H9 (cell line): ENCODE data around the gene OR13J1. TPM values are rescaled to one million over a fixed set of nuclear protein-coding genes. Genes with fewer than 3 reads are reported as not detected.
A peak's percentile ranks its signal among the peaks of the same experiment; 100 is the strongest.

ENCODE experiments used
- DNase-seq: peaks from one replicate; pipeline ENCODE4 v3.0.0-alpha.2; 2017
- H2AFZ ChIP-seq: one replicate; pipeline ENCODE4 v1.6.1; 2013; ENCODE audit warnings: mild to moderate bottlenecking, low read length, control low read depth, moderate library complexity
- H2AK5ac ChIP-seq: 2 replicates; pipeline ENCODE4 v1.6.1; 2013; ENCODE audit warnings: low read length, control low read depth, mixed read lengths; ENCODE audit not compliant: insufficient read length
- H2BK120ac ChIP-seq: one replicate; pipeline ENCODE4 v1.6.1; 2013; ENCODE audit warnings: low read depth, mild to moderate bottlenecking, low read length, control low read depth, inconsistent platforms; ENCODE audit not compliant: poor library complexity, severe bottlenecking
- H2BK12ac ChIP-seq: 2 replicates; pipeline ENCODE4 v1.6.1; 2013; ENCODE audit warnings: low read length, control low read depth, mixed read lengths, low read depth; ENCODE audit not compliant: insufficient read length
- H2BK15ac ChIP-seq: 2 replicates; pipeline ENCODE4 v1.6.1; 2013; ENCODE audit warnings: low read depth, low read length, control low read depth
- H2BK20ac ChIP-seq: one replicate; pipeline ENCODE4 v1.6.1; 2013; ENCODE audit warnings: low read depth, mild to moderate bottlenecking, low read length, control low read depth, inconsistent platforms; ENCODE audit not compliant: poor library complexity, severe bottlenecking
- H2BK5ac ChIP-seq: 2 replicates; pipeline ENCODE4 v1.6.1; 2013; ENCODE audit warnings: low read length, control low read depth, mixed read lengths; ENCODE audit not compliant: insufficient read length
- H3K14ac ChIP-seq: 2 replicates; pipeline ENCODE4 v1.6.1; 2013; ENCODE audit warnings: low read length, control low read depth; ENCODE audit not compliant: insufficient read depth
- H3K18ac ChIP-seq: 2 replicates; pipeline ENCODE4 v1.6.1; 2013; ENCODE audit warnings: low read depth, mild to moderate bottlenecking, mixed read lengths, low read length, control low read depth; ENCODE audit not compliant: insufficient read length
- H3K23ac ChIP-seq: 2 replicates; pipeline ENCODE4 v1.6.1; 2013; ENCODE audit warnings: low read length, control low read depth, mixed read lengths, low read depth; ENCODE audit not compliant: insufficient read length
- H3K23me2 ChIP-seq: 2 replicates; pipeline ENCODE4 v1.6.1; 2013; ENCODE audit warnings: low read depth, mild to moderate bottlenecking, mixed read lengths, low read length, control low read depth; ENCODE audit not compliant: insufficient read length, poor library complexity, severe bottlenecking
- H3K27ac ChIP-seq: 2 replicates; pipeline ENCODE4 v1.5.1; 2013; ENCODE audit warnings: low read length, control low read depth, mixed read lengths, low read depth; ENCODE audit not compliant: insufficient read length
- H3K27me3 ChIP-seq: 2 replicates; pipeline ENCODE4 v1.6.1; 2013; ENCODE audit warnings: low read length, control low read depth, inconsistent platforms; ENCODE audit not compliant: insufficient read depth
- H3K4ac ChIP-seq: 2 replicates; pipeline ENCODE4 v1.6.1; 2013; ENCODE audit warnings: low read depth, mild to moderate bottlenecking, control low read depth, inconsistent platforms, low read length, moderate library complexity
- H3K4me1 ChIP-seq: 2 replicates; pipeline ENCODE4 v1.6.1; 2013; ENCODE audit warnings: low read length, control low read depth, inconsistent platforms; ENCODE audit not compliant: insufficient read depth
- H3K4me2 ChIP-seq: 2 replicates; pipeline ENCODE4 v1.6.1; 2013; ENCODE audit warnings: low read length, control low read depth, mixed read lengths; ENCODE audit not compliant: insufficient read length, insufficient read depth
- H3K56ac ChIP-seq: 2 replicates; pipeline ENCODE4 v1.6.1; 2013; ENCODE audit warnings: low read depth, mild to moderate bottlenecking, mixed read lengths, low read length, control low read depth; ENCODE audit not compliant: insufficient read length
- H3K79me1 ChIP-seq: 2 replicates; pipeline ENCODE4 v1.6.1; 2013; ENCODE audit warnings: low read depth, mild to moderate bottlenecking, moderate library complexity, low read length, control low read depth, inconsistent platforms; ENCODE audit not compliant: insufficient read depth, poor library complexity, severe bottlenecking
- H3K79me2 ChIP-seq: 2 replicates; pipeline ENCODE4 v1.6.1; 2013; ENCODE audit warnings: low read length, control low read depth, inconsistent platforms; ENCODE audit not compliant: insufficient read depth
- H3K9ac ChIP-seq: 2 replicates; pipeline ENCODE4 v1.6.1; 2013; ENCODE audit warnings: low read length, control low read depth, mixed read lengths; ENCODE audit not compliant: insufficient read length; ENCODE audit errors: extremely low read depth
- H3K9me3 ChIP-seq: one replicate; pipeline ENCODE4 v1.6.1; 2013; ENCODE audit warnings: low read depth, low read length, inconsistent platforms; ENCODE audit not compliant: control insufficient read depth
- H3T11ph ChIP-seq: one replicate; pipeline ENCODE4 v1.6.1; 2013; ENCODE audit warnings: mild to moderate bottlenecking, low read length, control low read depth, inconsistent platforms
- H4K20me1 ChIP-seq: one replicate; pipeline ENCODE4 v1.6.1; 2013; ENCODE audit not compliant: control insufficient read depth, insufficient read length, insufficient read depth
- H4K5ac ChIP-seq: 2 replicates; pipeline ENCODE4 v1.6.1; 2013; ENCODE audit warnings: low read depth, mild to moderate bottlenecking, mixed read lengths, low read length, control low read depth; ENCODE audit not compliant: insufficient read length
- H4K8ac ChIP-seq: replicated peaks from 2 replicates; pipeline ENCODE4 v1.6.1; 2013; ENCODE audit warnings: low read length, control low read depth, mixed read lengths, low read depth; ENCODE audit not compliant: insufficient read length
- H4K91ac ChIP-seq: 2 replicates; pipeline ENCODE4 v1.6.1; 2013; ENCODE audit warnings: low read depth, mild to moderate bottlenecking, moderate library complexity, mixed read lengths, low read length, control low read depth; ENCODE audit not compliant: insufficient read length
- H3K27ac Mint-ChIP-seq, 3 experiments: 2 replicates in 2 of 3; 3 replicates in 1 of 3; pipeline ENCODE4 v1.8.0; 2020 to 2021; ENCODE audit warnings: mixed read lengths in 3 of 3, mild to moderate bottlenecking in 1 of 3, moderate library complexity in 1 of 3
- H3K27me3 Mint-ChIP-seq: 2 replicates; pipeline ENCODE4 v1.8.0; 2021; ENCODE audit warnings: low read depth, mild to moderate bottlenecking, moderate library complexity, mixed read lengths
- H3K36me3 Mint-ChIP-seq, 3 experiments: 2 replicates in 2 of 3; 3 replicates in 1 of 3; pipeline ENCODE4 v1.8.0; 2020 to 2021; ENCODE audit warnings: low read depth in 3 of 3, mixed read lengths in 3 of 3; ENCODE audit not compliant: insufficient read depth in 1 of 3
- H3K4me1 Mint-ChIP-seq, 2 experiments: 2 replicates each; pipeline ENCODE4 v1.8.0; 2020; ENCODE audit warnings: mixed read lengths in 2 of 2
- H3K4me3 Mint-ChIP-seq, 2 experiments: 2 replicates in 1 of 2; 3 replicates in 1 of 2; pipeline ENCODE4 v1.8.0; 2020 to 2021; ENCODE audit warnings: mild to moderate bottlenecking in 2 of 2, mixed read lengths in 2 of 2, moderate library complexity in 1 of 2
- H3K9me3 Mint-ChIP-seq, 2 experiments: 2 replicates in 1 of 2; 3 replicates in 1 of 2; pipeline ENCODE4 v1.8.0; 2020; ENCODE audit warnings: mild to moderate bottlenecking in 2 of 2, mixed read lengths in 2 of 2, moderate library complexity in 1 of 2
- CTCF ChIP-seq: fragments of 200-600 bp; sonication (generic); conservative IDR thresholded peaks from 3 replicates; pipeline ENCODE4 v1.8.0; 2021; ENCODE audit warnings: antibody characterized with exemption, mild to moderate bottlenecking
- WGBS: extraction: QIAGEN DNeasy Blood & Tissue Kit; methylation state at CpG from one replicate; pipeline ENCODE4 v1.1.7; 2013; ENCODE audit warnings: missing lambda C conversion rate, low lambda C conversion rate, mixed read lengths; ENCODE audit not compliant: insufficient read length; ENCODE audit errors: extremely low coverage; 5-methylcytosine and 5-hydroxymethylcytosine counted together
- total RNA-seq: library from RNA; stranded (reverse); gene quantifications from 2 replicates; pipeline ENCODE4 v1.2.1, GENCODE V29; 2021

OR13J1 gene
- total RNA-seq, 1 experiment from 2014 or later = not detected

DNA sequence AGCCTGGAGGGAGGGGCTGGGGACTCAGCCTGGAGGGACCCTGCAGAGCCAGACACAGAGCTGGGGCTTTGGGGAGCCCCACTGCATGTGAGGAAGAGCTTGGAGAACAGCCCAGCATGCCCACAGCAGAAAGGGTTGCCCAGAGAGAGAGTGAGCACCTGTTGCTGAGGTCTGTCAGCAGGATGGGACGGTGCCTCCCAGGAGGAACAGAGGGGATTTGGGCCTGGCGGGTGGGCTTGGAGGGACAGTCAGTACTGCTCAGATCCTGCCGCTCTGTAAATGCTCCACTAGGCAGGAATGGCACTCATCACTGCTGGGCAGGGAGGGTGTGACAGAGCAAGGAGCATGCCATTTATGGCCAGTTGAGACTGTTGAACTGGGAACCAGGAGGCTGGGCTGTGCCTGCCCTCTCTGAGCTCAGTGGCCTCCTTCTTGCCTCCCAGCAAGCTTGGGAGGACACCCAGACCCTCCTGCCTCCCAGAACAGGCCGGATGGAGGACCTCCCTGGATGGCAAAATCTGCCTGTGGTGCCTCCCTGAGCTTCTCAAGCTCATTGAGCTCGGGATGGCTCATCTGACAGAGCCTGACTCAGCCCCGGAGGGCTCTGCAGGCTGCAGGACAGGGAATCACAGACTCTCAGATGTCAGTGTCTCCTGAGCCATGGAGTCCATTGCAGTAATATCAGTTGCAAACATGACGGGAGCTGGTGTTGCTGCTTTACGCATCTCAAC is 35.0 kb upstream of the OR13J1 start:
- Histone ChIP-seq H3K9ac (no peak overlapping the region), H3K23ac (no peak overlapping the region), H3K79me1 (no peaks in the 10 kb centered on the region), H3K27ac (no peak overlapping the region), H2AFZ (no peak overlapping the region), H4K5ac (no peak overlapping the region), H3K18ac (no peak overlapping the region), H4K8ac (no peak overlapping the region), H2BK12ac (no peak overlapping the region), H2BK120ac (no peak overlapping the region), H3K79me2 (no peaks in the 10 kb centered on the region), H3K9me3 (no peaks in the 10 kb centered on the region), H4K20me1 (no peaks in the 10 kb centered on the region), H3K4me2 (no peak overlapping the region), H3K23me2 (no peaks in the 10 kb centered on the region), H2BK20ac (no peak overlapping the region), H3K56ac (no peak overlapping the region), H3K27me3 (no peaks in the 10 kb centered on the region), H3T11ph (no peak overlapping the region), H2AK5ac (no peak overlapping the region), H2BK15ac (no peak overlapping the region), H3K14ac (no peak overlapping the region; the same call in 1 of the 2 replicates), H2BK5ac (no peak overlapping the region), H4K91ac (no peak overlapping the region), H3K4ac (no peak overlapping the region), H3K4me1 (peaks cover 9% of the 10 kb centered on the region; the same call in 1 of the 2 replicates)
- H3K9me3 Mint-ChIP-seq = no peaks in the 10 kb centered on the region
- no peak for TF ChIP-seq CTCF
- peak overlapping the region in 1 of 3 experiments; percentile 11; a peak in 1 of 7 replicates for H3K27ac Mint-ChIP-seq
- peaks cover 8% of the 10 kb centered on the region for H3K27me3 Mint-ChIP-seq
- no peak overlapping the region for H3K4me3 Mint-ChIP-seq
- whole genome bisulfite sequencing = no CpG with 5 or more reads among the region's 8 CpGs
- peaks cover 38 to 41% of the 10 kb centered on the region in 2 experiments for H3K4me1 Mint-ChIP-seq
- H3K36me3 Mint-ChIP-seq = no peaks in the 10 kb centered on the region
- no peak for DNase-seq
